ENCODE results near the gene MAPK7.

The MAPK7 gene

GRCh38 chr17:19386974-19387920 lies 8.9 kb downstream of the MAPK7 start, which contains the start of gene MFAP4:
Gene MFAP4, minus strand, starts transcription at chr17:19387190. Its CDS starts 35 bp downstream, at chr17:19387155.
- H3K4me3 ChIP-seq (ENCODE audit: low read length) = 0 out of 2 replicates have a peak within 1 kb of the TSS, but pooled peaks have one; percentile 5

DNA sequence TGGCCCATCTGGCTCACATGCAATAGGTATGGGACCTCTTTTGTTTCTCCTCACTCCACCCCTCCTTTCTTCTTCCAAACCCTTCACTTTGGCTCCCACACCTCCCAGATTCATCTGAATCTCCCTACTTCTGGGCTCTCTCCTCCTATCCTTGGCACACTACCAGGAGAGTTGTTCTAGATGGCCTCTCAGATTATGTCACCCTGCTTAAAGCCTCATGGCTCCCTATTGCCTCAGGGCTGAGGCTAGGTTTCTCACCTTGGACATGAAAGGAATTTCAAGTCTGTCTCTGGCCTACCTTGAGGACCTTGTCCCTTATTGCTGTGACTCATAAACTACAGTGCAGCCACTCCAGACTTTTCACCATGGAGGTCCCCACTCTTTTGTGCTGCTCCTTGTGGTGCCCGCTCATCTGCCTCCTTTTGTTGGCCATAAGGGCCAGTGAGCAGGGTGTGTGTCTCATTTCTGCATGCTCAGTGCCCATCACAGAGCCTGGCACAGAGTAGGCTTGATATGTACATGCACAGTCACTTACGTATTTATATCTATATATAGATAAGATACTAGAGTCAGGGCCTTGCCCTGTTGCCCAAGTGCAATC lies 9.7 kb downstream of the MAPK7 start:
- H3K4me3 ChIP-seq (ENCODE audit: low read length) = no peak overlapping the region
- no peak for DNase-seq (ENCODE audit: low read depth, low spot score)
- H3K27ac ChIP-seq (ENCODE audit: low read length) = no peak overlapping the region

More at GRCh38 chr17:19386974-19387920, 8.9 kb downstream of the MAPK7 start, which contains the start of gene MFAP4:
- no peak for DNase-seq (ENCODE audit: low read depth, low spot score)
- WGBS (ENCODE audit: insufficient coverage, insufficient read length) = no CpG with 5 or more reads among the region's 22 CpGs
- H3K4me1 ChIP-seq (ENCODE audit: control insufficient read depth, insufficient read depth, low read length) = peaks cover 9% of the 10 kb centered on the region
- peaks cover 22% of the 10 kb centered on the region for H3K36me3 ChIP-seq (ENCODE audit: control insufficient read depth, insufficient read depth, low read length)
- H3K27ac ChIP-seq (ENCODE audit: low read length) = no peak within 1 kb of the TSS
- H3K9me3 ChIP-seq (ENCODE audit: control insufficient read depth, insufficient read depth, low read length) = no peaks in the 10 kb centered on the region
- H3K27me3 ChIP-seq (ENCODE audit: control insufficient read depth, insufficient read depth, low read length) = no peaks in the 10 kb centered on the region

DNA sequence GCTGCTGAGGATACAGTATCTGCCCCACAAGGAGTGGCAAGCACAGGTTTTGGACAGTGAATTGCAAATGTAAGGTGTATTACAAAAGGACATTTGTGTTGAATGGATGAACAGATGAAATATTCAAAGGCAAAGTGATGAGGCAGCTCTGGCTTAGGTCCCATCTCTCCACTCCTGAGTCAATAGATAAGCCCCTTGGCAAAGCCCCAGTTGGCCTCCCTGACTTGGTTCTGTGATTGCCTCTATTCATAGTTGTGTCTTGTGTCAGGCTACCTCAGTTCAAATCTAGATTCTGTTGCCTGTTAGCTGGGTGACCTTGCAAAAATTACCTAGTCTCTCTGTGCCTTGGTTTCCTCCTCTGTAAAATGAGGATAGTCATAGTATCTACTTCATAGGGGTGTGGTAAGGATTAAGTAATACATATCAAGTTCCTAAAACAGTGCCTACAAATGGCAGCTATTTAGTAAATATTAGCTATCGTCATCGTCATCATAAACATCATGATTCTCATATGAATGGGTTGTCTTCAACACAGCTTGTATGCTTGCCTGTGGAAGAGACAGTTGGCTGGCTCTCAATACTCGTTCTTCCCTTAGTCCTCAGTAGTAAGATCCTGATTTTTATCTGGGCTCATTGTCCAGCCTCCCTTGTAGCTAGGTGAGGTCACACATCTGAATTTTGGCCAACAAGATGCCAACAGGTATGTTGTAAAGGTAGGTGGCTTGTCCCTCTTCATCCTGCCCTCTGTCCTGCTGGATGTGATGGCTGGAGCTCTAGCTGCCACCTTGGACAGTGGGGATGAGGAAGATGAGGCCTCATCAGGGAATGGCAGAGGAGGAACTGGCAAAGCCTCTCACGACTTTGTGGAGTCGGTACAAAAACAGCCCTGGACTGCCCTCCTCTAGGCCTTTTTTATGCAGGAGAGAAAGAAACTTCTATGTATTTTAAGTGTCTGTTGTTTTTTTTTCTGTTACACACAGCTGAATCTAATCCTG lies 10.8 kb downstream of the MAPK7 start:
- peaks cover 5% of the 10 kb centered on the region; the same call in 1 of the 2 replicates for H3K36me3 ChIP-seq (ENCODE audit: control insufficient read depth, insufficient read depth, low read length)
- no peak overlapping the region for H3K4me3 ChIP-seq (ENCODE audit: low read length)
- H3K9me3 ChIP-seq (ENCODE audit: control insufficient read depth, insufficient read depth, low read length) = no peaks in the 10 kb centered on the region
- H3K4me1 ChIP-seq (ENCODE audit: control insufficient read depth, insufficient read depth, low read length) = peaks cover 9% of the 10 kb centered on the region
- H3K27ac ChIP-seq (ENCODE audit: low read length) = no peak overlapping the region
- DNase-seq (ENCODE audit: low read depth, low spot score) = no peak
- no peaks in the 10 kb centered on the region for H3K27me3 ChIP-seq (ENCODE audit: control insufficient read depth, insufficient read depth, low read length)
- WGBS (ENCODE audit: insufficient coverage, insufficient read length) = no CpG with 5 or more reads among the region's 5 CpGs

More for the DNA sequence above, 9.7 kb downstream of the MAPK7 start:
- no peaks in the 10 kb centered on the region for H3K9me3 ChIP-seq (ENCODE audit: control insufficient read depth, insufficient read depth, low read length)
- H3K27me3 ChIP-seq (ENCODE audit: control insufficient read depth, insufficient read depth, low read length) = no peaks in the 10 kb centered on the region
- no CpG with 5 or more reads among the region's 2 CpGs for whole genome bisulfite sequencing (ENCODE audit: insufficient coverage, insufficient read length)
- H3K4me1 ChIP-seq (ENCODE audit: control insufficient read depth, insufficient read depth, low read length) = peaks cover 9% of the 10 kb centered on the region
- H3K36me3 ChIP-seq (ENCODE audit: control insufficient read depth, insufficient read depth, low read length) = peaks cover 14% of the 10 kb centered on the region

DNA sequence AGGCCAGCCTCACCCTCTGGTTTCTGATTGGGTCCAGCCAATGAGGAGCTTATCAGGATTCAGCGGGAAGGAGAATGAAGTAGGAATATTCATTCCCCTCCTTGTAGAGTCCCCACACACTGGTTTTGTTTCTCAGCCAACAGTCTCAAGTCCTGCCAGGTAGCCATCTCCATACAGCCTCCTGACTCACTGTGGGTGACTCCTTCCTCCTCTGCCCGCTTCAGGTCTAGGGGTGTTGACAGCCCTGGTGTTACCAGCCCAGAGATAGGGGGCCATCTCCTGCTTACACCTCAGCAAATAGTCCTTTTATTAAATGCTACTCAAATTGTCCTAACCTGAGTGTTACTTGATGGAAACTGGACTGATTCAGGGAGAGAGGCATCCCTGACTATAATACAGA lies 12.7 kb downstream of the MAPK7 start:
- Histone ChIP-seq H3K4me3 (ENCODE audit: low read length) (no peak overlapping the region), H3K27ac (ENCODE audit: low read length) (no peak overlapping the region), H3K36me3 (ENCODE audit: control insufficient read depth, insufficient read depth, low read length) (no peaks in the 10 kb centered on the region), H3K9me3 (ENCODE audit: control insufficient read depth, insufficient read depth, low read length) (no peaks in the 10 kb centered on the region), H3K4me1 (ENCODE audit: control insufficient read depth, insufficient read depth, low read length) (peaks cover 9% of the 10 kb centered on the region), H3K27me3 (ENCODE audit: control insufficient read depth, insufficient read depth, low read length) (no peaks in the 10 kb centered on the region)
- DNase-seq (ENCODE audit: low read depth, low spot score) = no peak
- WGBS (ENCODE audit: insufficient coverage, insufficient read length) = no CpG with 5 or more reads among the region's 2 CpGs

GRCh38 chr17:19391432-19391831 lies 13.1 kb downstream of the MAPK7 start:
- Histone ChIP-seq H3K9me3 (ENCODE audit: control insufficient read depth, insufficient read depth, low read length) (no peaks in the 10 kb centered on the region), H3K27me3 (ENCODE audit: control insufficient read depth, insufficient read depth, low read length) (no peaks in the 10 kb centered on the region), H3K36me3 (ENCODE audit: control insufficient read depth, insufficient read depth, low read length) (no peaks in the 10 kb centered on the region), H3K4me1 (ENCODE audit: control insufficient read depth, insufficient read depth, low read length) (peaks cover 8% of the 10 kb centered on the region), H3K4me3 (ENCODE audit: low read length) (no peak overlapping the region), H3K27ac (ENCODE audit: low read length) (no peak overlapping the region)
- no CpG with 5 or more reads among the region's 7 CpGs for WGBS (ENCODE audit: insufficient coverage, insufficient read length)
- DNase-seq (ENCODE audit: low read depth, low spot score) = no peak

- Histone ChIP-seq H3K27ac (ENCODE audit: low read length) (no peak overlapping the region), H3K36me3 (ENCODE audit: control insufficient read depth, insufficient read depth, low read length) (no peaks in the 10 kb centered on the region), H3K9me3 (ENCODE audit: control insufficient read depth, insufficient read depth, low read length) (no peaks in the 10 kb centered on the region), H3K27me3 (ENCODE audit: control insufficient read depth, insufficient read depth, low read length) (no peaks in the 10 kb centered on the region), H3K4me3 (ENCODE audit: low read length) (no peak overlapping the region), H3K4me1 (ENCODE audit: control insufficient read depth, insufficient read depth, low read length) (peaks cover 6% of the 10 kb centered on the region)
- WGBS (ENCODE audit: insufficient coverage, insufficient read length) = no CpG with 5 or more reads among the region's 7 CpGs
- no peak for DNase-seq (ENCODE audit: low read depth, low spot score)
Measured at GRCh38 chr17:19392303-19392702, 14.0 kb downstream of the MAPK7 start.

GRCh38 chr17:19397556-19398041 lies 19.3 kb downstream of the MAPK7 start:
- no peaks in the 10 kb centered on the region for H3K36me3 ChIP-seq (ENCODE audit: control insufficient read depth, insufficient read depth, low read length)
- no peak for DNase-seq (ENCODE audit: low read depth, low spot score)
- peaks cover 3% of the 10 kb centered on the region; the same call in 1 of the 2 replicates for H3K4me1 ChIP-seq (ENCODE audit: control insufficient read depth, insufficient read depth, low read length)
- H3K27ac ChIP-seq (ENCODE audit: low read length) = no peak overlapping the region
- H3K9me3 ChIP-seq (ENCODE audit: control insufficient read depth, insufficient read depth, low read length) = no peaks in the 10 kb centered on the region
- no CpG with 5 or more reads among the region's 6 CpGs for WGBS (ENCODE audit: insufficient coverage, insufficient read length)
- H3K4me3 ChIP-seq (ENCODE audit: low read length) = no peak overlapping the region
- no peaks in the 10 kb centered on the region for H3K27me3 ChIP-seq (ENCODE audit: control insufficient read depth, insufficient read depth, low read length)

DNA sequence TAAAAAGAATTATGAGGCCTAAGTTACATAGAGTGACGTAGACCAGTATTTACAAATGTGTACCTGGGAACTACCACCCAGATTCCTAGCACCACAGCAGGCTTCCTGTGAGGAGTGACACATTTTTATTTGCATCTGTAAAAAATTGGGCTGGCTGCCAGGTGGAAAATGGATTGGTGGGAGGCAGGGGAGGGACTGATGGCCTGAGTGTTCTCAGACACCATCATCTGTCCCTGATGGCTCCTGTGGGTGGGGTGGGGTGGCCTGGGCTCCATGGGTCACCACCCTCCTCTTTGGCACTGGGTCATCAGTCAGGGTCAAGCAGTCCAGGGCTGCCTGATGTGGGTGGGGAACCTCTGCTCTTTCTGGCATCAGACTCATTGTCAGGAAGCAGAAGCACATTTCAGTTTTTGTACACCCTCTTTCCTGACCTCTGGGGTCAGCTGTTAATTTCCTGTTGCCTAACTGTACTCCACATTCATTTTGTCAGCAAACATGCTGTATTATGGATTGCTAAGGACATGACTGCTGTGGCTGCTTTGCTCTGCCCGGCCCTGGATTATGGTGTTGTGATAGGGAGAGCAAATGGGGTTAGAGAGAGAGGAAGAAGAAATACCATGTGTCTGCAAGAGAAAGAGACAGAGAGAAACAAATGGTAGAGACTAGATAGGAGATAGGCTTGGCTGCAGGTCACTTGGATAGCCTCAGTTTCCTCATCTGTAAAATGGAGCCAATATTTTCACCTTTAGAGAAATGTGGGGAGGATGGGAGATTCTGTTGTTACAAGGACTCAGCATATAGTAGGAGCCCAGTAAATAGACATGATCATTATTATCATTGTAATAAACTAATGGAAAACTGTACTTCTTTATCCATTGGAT lies 20.2 kb downstream of the MAPK7 start:
- Histone ChIP-seq H3K27ac (ENCODE audit: low read length) (no peak overlapping the region), H3K9me3 (ENCODE audit: control insufficient read depth, insufficient read depth, low read length) (no peaks in the 10 kb centered on the region), H3K27me3 (ENCODE audit: control insufficient read depth, insufficient read depth, low read length) (no peaks in the 10 kb centered on the region), H3K36me3 (ENCODE audit: control insufficient read depth, insufficient read depth, low read length) (no peaks in the 10 kb centered on the region), H3K4me1 (ENCODE audit: control insufficient read depth, insufficient read depth, low read length) (peaks cover 3% of the 10 kb centered on the region; the same call in 1 of the 2 replicates), H3K4me3 (ENCODE audit: low read length) (no peak overlapping the region)
- DNase-seq (ENCODE audit: low read depth, low spot score) = no peak
- no CpG with 5 or more reads among the region's 2 CpGs for WGBS (ENCODE audit: insufficient coverage, insufficient read length)

- no peak overlapping the region for H3K27ac ChIP-seq (ENCODE audit: low read length)
- no CpG with 5 or more reads among the region's 3 CpGs for WGBS (ENCODE audit: insufficient coverage, insufficient read length)
Measured at GRCh38 chr17:19399750-19400450, 21.6 kb downstream of the MAPK7 start.

More at GRCh38 chr17:19399750-19400450, 21.6 kb downstream of the MAPK7 start:
- H3K27me3 ChIP-seq (ENCODE audit: control insufficient read depth, insufficient read depth, low read length) = no peaks in the 10 kb centered on the region
- peaks cover 3% of the 10 kb centered on the region; the same call in 1 of the 2 replicates for H3K4me1 ChIP-seq (ENCODE audit: control insufficient read depth, insufficient read depth, low read length)
- no peak overlapping the region for H3K4me3 ChIP-seq (ENCODE audit: low read length)
- H3K9me3 ChIP-seq (ENCODE audit: control insufficient read depth, insufficient read depth, low read length) = no peaks in the 10 kb centered on the region
- H3K36me3 ChIP-seq (ENCODE audit: control insufficient read depth, insufficient read depth, low read length) = no peaks in the 10 kb centered on the region
- no peak for DNase-seq (ENCODE audit: low read depth, low spot score)

All from iPS DF 6.9 (cell line).